ENCODE results near the gene MAPK4.
A peak's percentile ranks its signal among the peaks of the same experiment; 100 is the strongest.

Gene MAPK4

GRCh38 chr18:50623694-50624352, 63.9 kb downstream of the MAPK4 start:
- Histone ChIP-seq H3K4me3 (ENCODE audit: low read depth, low read length) (no peak overlapping the region), H3K9me3 (ENCODE audit: control insufficient read depth, insufficient read depth, low read depth, low read length) (no peaks in the 10 kb centered on the region), H3K4me1 (ENCODE audit: control insufficient read depth, insufficient read depth, low read length) (peaks cover 19% of the 10 kb centered on the region), H3K36me3 (ENCODE audit: control insufficient read depth in 2 of 2, insufficient read depth in 1 of 2, low read length in 2 of 2) (no peaks in the 10 kb centered on the region), H3K27ac (ENCODE audit: extremely low read depth, low read depth, low read length) (no peak overlapping the region)
- ChIA-PET CTCF (no interaction called here), POLR2A (no interaction called here)
- TF ChIP-seq ZNF660 (tag by site-specific recombination; IDR thresholded peaks at IDR 0.05) (no peak), ZNF623 (tag by site-specific recombination; IDR thresholded peaks at IDR 0.05) (peak; percentile 97), ZNF768 (tag by site-specific recombination; IDR thresholded peaks at IDR 0.05) (no peak), ZSCAN30 (tag by site-specific recombination; IDR thresholded peaks at IDR 0.05) (0 out of 2 replicates have a peak, but pooled peaks have one; percentile 21)

DNA sequence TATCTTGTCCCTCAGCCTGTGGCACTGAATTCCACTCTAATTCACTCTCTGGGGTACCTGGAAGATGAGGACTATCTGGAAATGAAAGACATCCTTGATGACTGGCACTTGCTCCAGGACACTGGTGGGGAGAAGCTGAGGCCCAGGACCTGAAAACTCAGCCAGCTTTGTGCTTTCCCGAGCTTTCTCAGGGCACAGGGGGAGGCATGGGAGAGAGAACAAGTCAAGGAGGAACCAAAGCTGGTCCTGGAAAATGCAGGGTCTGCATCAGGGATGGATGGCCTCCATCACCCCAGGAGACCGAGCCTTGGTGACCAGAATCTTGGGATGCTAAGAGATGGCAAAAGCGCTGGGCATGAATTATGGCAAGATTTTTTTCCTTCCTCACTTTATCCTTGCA, 65.1 kb downstream of the MAPK4 start:
- ChIA-PET CTCF (no interaction called here), POLR2A (no interaction called here)
- Histone ChIP-seq H3K4me3 (ENCODE audit: low read depth, low read length) (no peak overlapping the region), H3K4me1 (ENCODE audit: control insufficient read depth, insufficient read depth, low read length) (peaks cover 29% of the 10 kb centered on the region), H3K36me3 (ENCODE audit: control insufficient read depth in 2 of 2, insufficient read depth in 1 of 2, low read length in 2 of 2) (no peaks in the 10 kb centered on the region), H3K27ac (ENCODE audit: extremely low read depth, low read depth, low read length) (no peak overlapping the region), H3K9me3 (ENCODE audit: control insufficient read depth, insufficient read depth, low read depth, low read length) (no peaks in the 10 kb centered on the region)
- TF ChIP-seq, protein P1, sequence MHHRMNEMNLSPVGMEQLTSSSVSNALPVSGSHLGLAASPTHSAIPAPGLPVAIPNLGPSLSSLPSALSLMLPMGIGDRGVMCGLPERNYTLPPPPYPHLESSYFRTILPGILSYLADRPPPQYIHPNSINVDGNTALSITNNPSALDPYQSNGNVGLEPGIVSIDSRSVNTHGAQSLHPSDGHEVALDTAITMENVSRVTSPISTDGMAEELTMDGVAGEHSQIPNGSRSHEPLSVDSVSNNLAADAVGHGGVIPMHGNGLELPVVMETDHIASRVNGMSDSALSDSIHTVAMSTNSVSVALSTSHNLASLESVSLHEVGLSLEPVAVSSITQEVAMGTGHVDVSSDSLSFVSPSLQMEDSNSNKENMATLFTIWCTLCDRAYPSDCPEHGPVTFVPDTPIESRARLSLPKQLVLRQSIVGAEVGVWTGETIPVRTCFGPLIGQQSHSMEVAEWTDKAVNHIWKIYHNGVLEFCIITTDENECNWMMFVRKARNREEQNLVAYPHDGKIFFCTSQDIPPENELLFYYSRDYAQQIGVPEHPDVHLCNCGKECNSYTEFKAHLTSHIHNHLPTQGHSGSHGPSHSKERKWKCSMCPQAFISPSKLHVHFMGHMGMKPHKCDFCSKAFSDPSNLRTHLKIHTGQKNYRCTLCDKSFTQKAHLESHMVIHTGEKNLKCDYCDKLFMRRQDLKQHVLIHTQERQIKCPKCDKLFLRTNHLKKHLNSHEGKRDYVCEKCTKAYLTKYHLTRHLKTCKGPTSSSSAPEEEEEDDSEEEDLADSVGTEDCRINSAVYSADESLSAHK (tag by site-specific recombination; IDR thresholded peaks at IDR 0.05): no peak
- no peak for TF ChIP-seq ZNF18 (tag by site-specific recombination; IDR thresholded peaks at IDR 0.05)
- TF ChIP-seq ZNF16 (tag by site-specific recombination; IDR thresholded peaks at IDR 0.05; ENCODE audit: low read depth): no peak
- TF ChIP-seq PBX3 (CRISPR knock-in tag; IDR thresholded peaks at IDR 0.05): no peak
- TF ChIP-seq ZNF561 (tag by site-specific recombination; IDR thresholded peaks at IDR 0.05; ENCODE audit: borderline replicate concordance): no peak
- TF ChIP-seq ZNF157 (tag by site-specific recombination; IDR thresholded peaks at IDR 0.05): no peak
- TF ChIP-seq ZEB2 (tag by site-specific recombination; IDR thresholded peaks at IDR 0.05): no peak
- no peak for TF ChIP-seq ZNF335 (tag by site-specific recombination; conservative IDR thresholded peaks at IDR 0.05)
- TF ChIP-seq ZNF146 (tag by site-specific recombination; IDR thresholded peaks at IDR 0.05): no peak
- no peak for TF ChIP-seq ZBTB49 (tag by site-specific recombination; IDR thresholded peaks at IDR 0.05; ENCODE audit: low read depth)
- no peak for TF ChIP-seq ZNF449 (tag by site-specific recombination; IDR thresholded peaks at IDR 0.05)
- no peak for TF ChIP-seq ZNF274 (IDR thresholded peaks at IDR 0.05; ENCODE audit: low read length)
- no peak for TF ChIP-seq ZNF274 (tag by site-specific recombination; IDR thresholded peaks at IDR 0.05; ENCODE audit: borderline replicate concordance)
- no peak for TF ChIP-seq ZNF768 (tag by site-specific recombination; IDR thresholded peaks at IDR 0.05)

All from HEK293 (cell line).